PC-9 (cell line): Measurements from ENCODE around the gene FKBP1C. TPM values are rescaled to one million over a fixed set of nuclear protein-coding genes. Genes with fewer than 3 reads are reported as not detected.

Source experiments
- BruUV-seq: library from RNA; stranded (reverse); fragments of 400-500 nt; replicated peaks from 2 replicates; lab custom pipeline; 2021; lab: Mats Ljungman, UMichigan
- CTCF ChIA-PET: fragments of 300-600 bp; sonication (Branson Sonifier 250); formaldehyde crosslinking; loops from one replicate; lab custom pipeline; 2022; ENCODE audit warnings: antibody characterized with exemption; lab: Charles Lee
- POLR2A ChIA-PET: fragments of 300-600 bp; sonication (Branson Sonifier 250); formaldehyde crosslinking; loops from one replicate; lab custom pipeline; 2022; ENCODE audit warnings: antibody characterized with exemption; ENCODE audit not compliant: unreplicated experiment; lab: Charles Lee
- DNase-seq, 2 experiments: peaks; one replicate each; pipeline versions ENCODE4 v3.0.0 to v3.0.0-alpha.2; 2015 to 2022; ENCODE audit warnings: mixed read lengths in 1 of 2
- H2AFZ ChIP-seq: fragments of 200-600 bp; sonication (generic); 2 replicates; pipeline ENCODE4 v1.8.1; 2017; ENCODE audit warnings: antibody characterized with exemption
- H3F3A ChIP-seq: fragments of 200-600 bp; sonication (generic); 2 replicates; pipeline ENCODE4 v1.8.1; 2017; ENCODE audit warnings: antibody characterized with exemption, mild to moderate bottlenecking, low read depth; ENCODE audit not compliant: insufficient read depth
- H3K27ac ChIP-seq: fragments of 200-600 bp; sonication (generic); 2 replicates; pipeline ENCODE4 v1.6.1; 2016; ENCODE audit warnings: mixed run types
- H3K27me3 ChIP-seq: fragments of 200-600 bp; sonication (generic); 2 replicates; pipeline ENCODE4 v1.6.1; 2016; ENCODE audit warnings: low read depth, mixed run types; ENCODE audit not compliant: insufficient read depth
- H3K36me3 ChIP-seq: fragments of 200-600 bp; sonication (generic); 2 replicates; pipeline ENCODE4 v1.6.1; 2016; ENCODE audit warnings: low read depth, mixed run types
- H3K4me1 ChIP-seq: fragments of 200-600 bp; sonication (generic); replicated peaks from 2 replicates; pipeline ENCODE4 v1.6.1; 2016; ENCODE audit warnings: mixed run types; ENCODE audit not compliant: insufficient read depth
- H3K4me2 ChIP-seq: fragments of 200-600 bp; sonication (generic); 2 replicates; pipeline ENCODE4 v1.6.1; 2017; ENCODE audit warnings: mixed run types
- H3K4me3 ChIP-seq: fragments of 200-600 bp; sonication (generic); 2 replicates; pipeline ENCODE4 v1.6.1; 2016; ENCODE audit warnings: mixed run types
- H3K79me2 ChIP-seq: fragments of 200-600 bp; sonication (generic); 2 replicates; pipeline ENCODE4 v1.6.1; 2017; ENCODE audit warnings: low read depth, mixed run types
- H3K9me2 ChIP-seq: fragments of 200-600 bp; sonication (generic); 2 replicates; pipeline ENCODE4 v1.8.1; 2017; ENCODE audit warnings: mild to moderate bottlenecking; ENCODE audit not compliant: insufficient read depth
- H3K9me3 ChIP-seq: fragments of 200-600 bp; sonication (generic); 2 replicates; pipeline ENCODE4 v1.8.1; 2016; ENCODE audit warnings: low read depth; ENCODE audit not compliant: insufficient read depth
- H4K20me1 ChIP-seq: fragments of 200-600 bp; sonication (generic); 2 replicates; pipeline ENCODE4 v1.8.1; 2017; ENCODE audit not compliant: insufficient read depth
- CTCF ChIP-seq: fragments of 200-600 bp; sonication (generic); conservative IDR thresholded peaks from 2 replicates; pipeline ENCODE4 v1.6.1; 2017; ENCODE audit warnings: mixed run types, antibody characterized with exemption, mild to moderate bottlenecking, moderate library complexity
- EZH2 ChIP-seq: fragments of 200-600 bp; sonication (generic); IDR thresholded peaks from 2 replicates; pipeline ENCODE4 v1.8.0; 2017; ENCODE audit warnings: antibody characterized with exemption, low read depth
- intact Hi-C: fragments of 100-400 bp; cut with micrococcal nuclease; formaldehyde crosslinking; loops from one replicate; pipeline ENCODE4 v1.10.0; 2022; ENCODE audit not compliant: unreplicated experiment
- total RNA-seq: library from RNA; stranded (reverse); gene quantifications from 2 replicates; pipeline ENCODE4 v1.2.3, GENCODE V29; 2021

The FKBP1C gene
- total RNA-seq, 1 experiment from 2014 or later: 0.46 TPM

- no peaks in the 10 kb centered on the region for H3K4me1 ChIP-seq
- H3K36me3 ChIP-seq: no peaks in the 10 kb centered on the region
- H3K4me3 ChIP-seq: no peak overlapping the region
- BruUV-seq: no TSS peak
- H3K79me2 ChIP-seq: no peaks in the 10 kb centered on the region
- no peaks in the 10 kb centered on the region for H3K9me3 ChIP-seq
- ChIA-PET POLR2A (no interaction called here), CTCF (no interaction called here)
- no peaks in the 10 kb centered on the region for H3K9me2 ChIP-seq
- DNase-seq: no peak
- H3K27me3 ChIP-seq: no peaks in the 10 kb centered on the region
- no peaks in the 10 kb centered on the region for H4K20me1 ChIP-seq
- intact Hi-C loops: no loop called here
- H3K4me2 ChIP-seq: no peak overlapping the region
- no peak overlapping the region for H3K27ac ChIP-seq
- TF ChIP-seq CTCF: no peak
- no peak overlapping the region for H2AFZ ChIP-seq
- H3F3A ChIP-seq: no peaks in the 10 kb centered on the region
Measured at GRCh38 chr6:63180367-63180766, 30.9 kb upstream of the FKBP1C start.

GRCh38 chr6:63186970-63187369 lies 24.3 kb upstream of the FKBP1C start:
- no peak overlapping the region for H2AFZ ChIP-seq
- CTCF ChIA-PET: no interaction called here
- no peaks in the 10 kb centered on the region for H3F3A ChIP-seq
- no peak for TF ChIP-seq CTCF
- no peak for TF ChIP-seq EZH2
- no peaks in the 10 kb centered on the region for H3K4me1 ChIP-seq
- no peaks in the 10 kb centered on the region for H4K20me1 ChIP-seq
- no peak for DNase-seq
- no TSS peak for BruUV-seq
- peaks cover 6% of the 10 kb centered on the region; the same call in 1 of the 2 replicates for H3K27me3 ChIP-seq
- H3K79me2 ChIP-seq: no peaks in the 10 kb centered on the region
- no peaks in the 10 kb centered on the region for H3K9me3 ChIP-seq
- H3K27ac ChIP-seq: no peak overlapping the region
- POLR2A ChIA-PET: no interaction called here
- intact Hi-C loops: no loop called here
- H3K4me3 ChIP-seq: no peak overlapping the region
- H3K4me2 ChIP-seq: no peak overlapping the region
- H3K36me3 ChIP-seq: no peaks in the 10 kb centered on the region
- H3K9me2 ChIP-seq: no peaks in the 10 kb centered on the region

GRCh38 chr6:63188828-63189227 lies 22.4 kb upstream of the FKBP1C start:
- intact Hi-C loops: no loop called here
- no peak overlapping the region for H3K4me3 ChIP-seq
- no TSS peak for BruUV-seq
- DNase-seq: no peak
- H3K4me2 ChIP-seq: no peak overlapping the region
- TF ChIP-seq CTCF: no peak
- no peaks in the 10 kb centered on the region for H3K4me1 ChIP-seq
- H3K27me3 ChIP-seq: peaks cover 6% of the 10 kb centered on the region; the same call in 1 of the 2 replicates
- POLR2A ChIA-PET: no interaction called here
- H3K9me3 ChIP-seq: no peaks in the 10 kb centered on the region
- H3K9me2 ChIP-seq: no peaks in the 10 kb centered on the region
- no peak overlapping the region for H3K27ac ChIP-seq
- no peaks in the 10 kb centered on the region for H3K79me2 ChIP-seq
- no peaks in the 10 kb centered on the region for H3F3A ChIP-seq
- CTCF ChIA-PET: no interaction called here
- H4K20me1 ChIP-seq: no peaks in the 10 kb centered on the region
- no peak overlapping the region for H2AFZ ChIP-seq
- H3K36me3 ChIP-seq: no peaks in the 10 kb centered on the region
